ENCODE measurements around the gene SEC16B. TPM values are rescaled to one million over a fixed set of nuclear protein-coding genes. Genes with fewer than 3 reads are reported as not detected.

The SEC16B gene
- total RNA-seq, 4 donors from 2014 or later, result 4.7 to 16.9 (median 11.9) TPM

GRCh38 chr1:177979272-177979671, 9.4 kb upstream of the SEC16B start:
- intact Hi-C loops (cut with DNase I; ENCODE audit: low total_unique reads), result no loop called here
- H3K4me3 ChIP-seq, result no peak overlapping the region

GRCh38 chr1:177978530-177978929, 8.7 kb upstream of the SEC16B start:
- TF ChIP-seq CTCF (IDR thresholded peaks at IDR 0.05), result no peak
- no peak for TF ChIP-seq POLR2A (IDR thresholded peaks at IDR 0.05)
- Histone ChIP-seq H3K4me3 (no peak overlapping the region), H3K27ac (no peak overlapping the region), H3K9me3 (no peaks in the 10 kb centered on the region), H3K36me3 (no peaks in the 10 kb centered on the region), H3K27me3 (no peaks in the 10 kb centered on the region), H3K4me1 (no peaks in the 10 kb centered on the region)
- intact Hi-C loops (cut with DNase I; ENCODE audit: low total_unique reads), result no loop called here
- DNase-seq, result no peak

More at GRCh38 chr1:177979272-177979671, 9.4 kb upstream of the SEC16B start:
- Histone ChIP-seq H3K27ac (no peak overlapping the region), H3K27me3 (no peaks in the 10 kb centered on the region), H3K36me3 (no peaks in the 10 kb centered on the region), H3K4me1 (no peaks in the 10 kb centered on the region), H3K9me3 (no peaks in the 10 kb centered on the region)
- no peak for DNase-seq
- no peak for TF ChIP-seq CTCF (IDR thresholded peaks at IDR 0.05)
- no peak for TF ChIP-seq POLR2A (IDR thresholded peaks at IDR 0.05)

GRCh38 chr1:177977141-177977540, 7.3 kb upstream of the SEC16B start:
- H3K9me3 ChIP-seq, result no peaks in the 10 kb centered on the region
- intact Hi-C loops (cut with DNase I; ENCODE audit: low total_unique reads), result no loop called here
- no peak for DNase-seq
- H3K27ac ChIP-seq, result no peak overlapping the region
- no peak overlapping the region for H3K4me3 ChIP-seq
- TF ChIP-seq POLR2A (IDR thresholded peaks at IDR 0.05), result no peak
- TF ChIP-seq CTCF (IDR thresholded peaks at IDR 0.05), result no peak
- no peaks in the 10 kb centered on the region for H3K27me3 ChIP-seq
- no peaks in the 10 kb centered on the region for H3K4me1 ChIP-seq
- no peaks in the 10 kb centered on the region for H3K36me3 ChIP-seq

GRCh38 chr1:177976596-177976995, 6.7 kb upstream of the SEC16B start:
- no peak for DNase-seq
- H3K4me1 ChIP-seq, result no peaks in the 10 kb centered on the region
- intact Hi-C loops (cut with DNase I; ENCODE audit: low total_unique reads), result no loop called here

More at GRCh38 chr1:177976596-177976995, 6.7 kb upstream of the SEC16B start:
- Histone ChIP-seq H3K27ac (no peak overlapping the region), H3K9me3 (no peaks in the 10 kb centered on the region), H3K36me3 (no peaks in the 10 kb centered on the region), H3K4me3 (no peak overlapping the region), H3K27me3 (no peaks in the 10 kb centered on the region)
- no peak for TF ChIP-seq CTCF (IDR thresholded peaks at IDR 0.05)
- TF ChIP-seq POLR2A (IDR thresholded peaks at IDR 0.05), result no peak
